A673 (cell line): ENCODE data around the gene MPZL2. TPM values are rescaled to one million over a fixed set of nuclear protein-coding genes. Genes with fewer than 3 reads are reported as not detected.

ENCODE experiments used
- BruUV-seq: library from RNA; stranded (reverse); fragments of 400-500 nt; replicated peaks from 2 replicates; lab custom pipeline; 2021; lab: Mats Ljungman, UMichigan
- CTCF ChIA-PET: fragments of 300-600 bp; sonication (Branson Sonifier 250); formaldehyde crosslinking; loops from one replicate; lab custom pipeline; 2022; ENCODE audit warnings: antibody characterized with exemption; lab: Charles Lee
- POLR2A ChIA-PET: fragments of 300-600 bp; sonication (Branson Sonifier 250); formaldehyde crosslinking; loops from one replicate; lab custom pipeline; 2022; ENCODE audit warnings: antibody characterized with exemption; ENCODE audit not compliant: low non-redundant PET; lab: Charles Lee
- DNase-seq: peaks from one replicate; pipeline ENCODE4 v3.0.0-alpha.2; 2015; ENCODE audit warnings: low spot score
- H3K27ac ChIP-seq: fragments of 200-600 bp; sonication (generic); 2 replicates; pipeline ENCODE4 v1.5.1; 2016; ENCODE audit warnings: mixed run types, low read depth, mild to moderate bottlenecking, mixed read lengths, antibody characterized with exemption, low read length; ENCODE audit not compliant: poor library complexity, severe bottlenecking
- H3K27me3 ChIP-seq: fragments of 200-600 bp; sonication (generic); replicated peaks from 2 replicates; pipeline ENCODE4 v1.6.1; 2017; ENCODE audit warnings: mixed run types, low read depth, mild to moderate bottlenecking, mixed read lengths, antibody characterized with exemption, low read length; ENCODE audit not compliant: insufficient read depth, poor library complexity
- H3K36me3 ChIP-seq: fragments of 200-600 bp; sonication (generic); 2 replicates; pipeline ENCODE4 v1.6.1; 2016; ENCODE audit warnings: mixed run types, mild to moderate bottlenecking, mixed read lengths, antibody characterized with exemption, low read length; ENCODE audit not compliant: insufficient read depth, poor library complexity, severe bottlenecking
- H3K4me1 ChIP-seq: fragments of 200-600 bp; sonication (generic); 2 replicates; pipeline ENCODE4 v1.6.1; 2017; ENCODE audit warnings: mixed run types, mild to moderate bottlenecking, mixed read lengths, antibody characterized with exemption, low read length; ENCODE audit not compliant: insufficient read depth, poor library complexity, severe bottlenecking
- H3K4me3 ChIP-seq: fragments of 200-600 bp; sonication (generic); 2 replicates; pipeline ENCODE4 v1.5.1; 2016; ENCODE audit warnings: low read depth, mixed run types, mild to moderate bottlenecking, mixed read lengths, low read length; ENCODE audit not compliant: poor library complexity, severe bottlenecking
- H3K9me3 ChIP-seq: fragments of 200-600 bp; sonication (generic); 2 replicates; pipeline ENCODE4 v1.6.1; 2016; ENCODE audit warnings: mixed run types, low read depth, mild to moderate bottlenecking, mixed read lengths, antibody characterized with exemption, low read length; ENCODE audit not compliant: poor library complexity, severe bottlenecking
- CTCF ChIP-seq: fragments of 300-800, 200-600 bp; sonication (generic); conservative IDR thresholded peaks from 2 replicates; pipeline ENCODE4 v1.5.1; 2017; ENCODE audit warnings: low read depth, mild to moderate bottlenecking, antibody characterized with exemption, low read length, moderate library complexity, mixed read lengths
- EZH2 ChIP-seq: fragments of 200-600 bp; sonication (generic); IDR thresholded peaks from 2 replicates; pipeline ENCODE4 v1.6.1; 2017; ENCODE audit warnings: borderline replicate concordance, low read depth, mild to moderate bottlenecking, mixed read lengths, antibody characterized with exemption, low read length; ENCODE audit not compliant: poor library complexity, severe bottlenecking
- intact Hi-C: fragments of 100-400 bp; cut with micrococcal nuclease; formaldehyde crosslinking; loops from one replicate; pipeline ENCODE4 v1.10.0; 2022; ENCODE audit not compliant: unreplicated experiment
- total RNA-seq: library from RNA; stranded (reverse); gene quantifications from 2 replicates; pipeline ENCODE4 v1.2.3, GENCODE V29; 2021

Gene MPZL2
- total RNA-seq, 1 experiment from 2014 or later, result not detected

GRCh38 chr11:118251858-118252652 is 12.0 kb downstream of the MPZL2 start, which contains the start of gene MPZL3:
Gene MPZL3, minus strand, starts transcription at chr11:118252365. Its CDS starts 71 bp downstream, at chr11:118252294.
- DNase-seq, result peak; percentile 78
- H3K9me3 ChIP-seq, result no peaks in the 10 kb centered on the region
- H3K36me3 ChIP-seq, result no peaks in the 10 kb centered on the region
- TF ChIP-seq CTCF (no peak), EZH2 (no peak)
- H3K4me1 ChIP-seq, result no peaks in the 10 kb centered on the region
- H3K27me3 ChIP-seq, result peaks cover 68% of the 10 kb centered on the region
- BruUV-seq, result no TSS peak
- intact Hi-C loops, result no loop called here
- POLR2A ChIA-PET, result no interaction called here
- peak within 1 kb of the TSS; percentile 51 for H3K4me3 ChIP-seq
- CTCF ChIA-PET, result no interaction called here
- peak within 1 kb of the TSS; percentile 17 for H3K27ac ChIP-seq

- CTCF ChIA-PET, result no interaction called here
- TF ChIP-seq EZH2 (no peak), CTCF (no peak)
- POLR2A ChIA-PET, result no interaction called here
- no peak for DNase-seq
- no peak overlapping the region for H3K27ac ChIP-seq
- H3K4me3 ChIP-seq, result no peak overlapping the region
- no peaks in the 10 kb centered on the region for H3K4me1 ChIP-seq
- intact Hi-C loops, result no loop called here
- H3K27me3 ChIP-seq, result peaks cover 66% of the 10 kb centered on the region
- no peaks in the 10 kb centered on the region for H3K9me3 ChIP-seq
- no TSS peak for BruUV-seq
- no peaks in the 10 kb centered on the region for H3K36me3 ChIP-seq
These were observed 17.1 kb downstream of the MPZL2 start for GRCh38 chr11:118247041-118247440.

- DNase-seq, result no peak
- no TSS peak for BruUV-seq
- no peaks in the 10 kb centered on the region for H3K36me3 ChIP-seq
- H3K9me3 ChIP-seq, result no peaks in the 10 kb centered on the region
- ChIA-PET POLR2A (no interaction called here), CTCF (no interaction called here)
- TF ChIP-seq EZH2 (no peak), CTCF (no peak)
- H3K27ac ChIP-seq, result no peak overlapping the region
- peaks cover 73% of the 10 kb centered on the region for H3K27me3 ChIP-seq
- H3K4me3 ChIP-seq, result no peak overlapping the region
- no peaks in the 10 kb centered on the region for H3K4me1 ChIP-seq
- intact Hi-C loops, result no loop called here
These were observed 18.0 kb downstream of the MPZL2 start for GRCh38 chr11:118245936-118246562.
